ENCODE results near the gene JADE3.

DNA sequence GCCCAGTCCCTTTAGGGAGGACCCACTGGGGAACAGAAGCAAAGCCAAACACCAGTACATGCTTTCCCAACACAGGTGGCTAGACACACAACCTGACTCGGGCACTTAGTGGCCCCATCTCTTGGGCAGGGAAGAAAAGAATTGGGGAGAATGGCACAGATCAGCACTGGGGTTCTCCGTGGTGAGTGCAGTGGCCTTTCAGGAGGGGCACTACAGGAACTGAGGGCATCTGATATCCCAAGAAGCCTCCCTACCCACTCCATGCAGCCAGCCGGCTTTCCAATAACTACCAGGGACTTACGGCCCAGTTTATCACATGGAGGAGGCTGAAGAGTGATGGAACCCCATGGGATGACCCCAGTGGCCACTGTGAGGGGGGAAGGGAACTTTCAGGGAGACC, 189.0 kb downstream of the JADE3 start:
- TF ChIP-seq CTCF (IDR thresholded peaks at IDR 0.05; ENCODE audit: insufficient read depth, low read depth, low read length) = no peak
- TF ChIP-seq EZH2 (IDR thresholded peaks at IDR 0.05; ENCODE audit: insufficient read depth, low read length) = no peak

All from astrocyte (in vitro differentiated cells and primary cell).